ENCODE results near the gene TBX1.

The TBX1 gene

DNA sequence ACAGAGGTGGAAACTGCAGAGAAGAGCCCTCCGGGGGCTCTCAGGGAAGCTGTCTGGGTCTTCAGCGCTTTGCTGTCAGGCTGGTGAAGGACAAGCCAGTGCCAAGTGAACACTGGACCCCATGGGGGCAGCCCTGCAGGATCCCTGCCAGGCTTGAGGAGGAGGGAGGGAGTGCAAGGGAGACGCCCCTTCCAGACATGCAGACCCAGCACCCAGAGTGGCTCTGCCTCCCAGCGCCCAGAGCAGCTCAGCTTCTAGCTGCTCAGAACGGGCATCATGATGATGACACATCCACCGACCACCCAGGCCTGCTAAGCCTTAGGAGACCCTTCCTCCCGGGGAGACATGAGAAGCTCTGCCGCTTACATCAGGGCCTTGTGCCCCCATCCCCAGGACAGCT is 39.7 kb downstream of the TBX1 start:
- DNase-seq (ENCODE audit: low spot score), result no peak

DNA sequence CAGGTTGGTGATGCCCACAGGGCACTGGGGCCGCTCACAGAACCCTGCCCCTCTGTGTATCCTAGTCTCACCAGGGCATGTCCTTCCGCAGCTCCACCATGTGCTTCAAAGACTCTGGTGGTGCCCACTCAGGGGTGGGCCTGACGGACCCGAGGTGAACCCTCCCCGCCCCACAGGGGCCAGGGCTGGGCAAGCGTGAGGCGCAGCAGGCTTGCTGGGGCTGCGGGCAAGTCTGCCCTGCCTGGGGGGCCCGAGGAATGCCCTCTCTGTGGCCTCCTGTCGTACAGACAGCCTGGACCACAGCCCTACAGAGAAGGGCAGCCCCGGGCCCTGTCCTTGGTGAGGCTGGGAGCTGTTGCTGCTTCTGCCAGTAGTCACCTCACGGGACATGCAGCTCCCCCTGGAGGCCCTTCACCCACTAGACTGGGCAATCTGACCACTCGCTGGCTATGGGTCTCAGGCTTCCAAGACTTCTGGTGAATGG is 40.2 kb downstream of the TBX1 start:
- DNase-seq (ENCODE audit: low spot score), result no peak

DNA sequence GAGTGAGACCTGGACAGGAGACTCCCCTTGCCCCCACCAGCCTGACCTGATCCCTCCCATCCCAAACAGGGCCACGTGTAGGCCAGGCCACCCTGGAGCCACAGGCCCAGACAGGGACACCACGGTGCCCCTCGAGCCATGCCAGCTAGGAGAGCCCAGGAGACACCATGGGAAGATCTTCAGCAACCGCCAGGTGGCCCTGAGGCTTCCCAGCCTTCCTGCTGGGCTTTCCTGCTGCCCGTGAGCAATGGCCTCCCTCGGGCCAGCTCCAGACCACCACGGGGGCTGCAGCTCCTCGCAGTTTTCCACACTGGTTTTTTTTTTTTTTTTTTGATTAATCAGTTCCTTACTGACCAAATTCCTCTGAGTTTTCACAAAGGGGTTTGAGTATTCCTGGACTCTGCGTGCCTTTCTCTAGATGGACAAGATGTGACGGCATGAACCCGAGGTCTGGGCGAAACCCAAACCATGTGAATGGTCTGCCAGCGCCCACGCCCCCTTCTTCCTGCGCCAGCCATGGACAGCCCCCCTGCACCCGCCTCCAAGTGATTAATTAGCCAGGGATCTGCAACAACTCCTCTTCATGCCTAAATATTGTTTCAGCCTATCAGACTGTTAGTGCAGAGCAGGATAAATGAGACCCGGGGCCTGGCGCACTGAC is 40.9 kb downstream of the TBX1 start:
- DNase-seq (ENCODE audit: low spot score), result no peak

DNA sequence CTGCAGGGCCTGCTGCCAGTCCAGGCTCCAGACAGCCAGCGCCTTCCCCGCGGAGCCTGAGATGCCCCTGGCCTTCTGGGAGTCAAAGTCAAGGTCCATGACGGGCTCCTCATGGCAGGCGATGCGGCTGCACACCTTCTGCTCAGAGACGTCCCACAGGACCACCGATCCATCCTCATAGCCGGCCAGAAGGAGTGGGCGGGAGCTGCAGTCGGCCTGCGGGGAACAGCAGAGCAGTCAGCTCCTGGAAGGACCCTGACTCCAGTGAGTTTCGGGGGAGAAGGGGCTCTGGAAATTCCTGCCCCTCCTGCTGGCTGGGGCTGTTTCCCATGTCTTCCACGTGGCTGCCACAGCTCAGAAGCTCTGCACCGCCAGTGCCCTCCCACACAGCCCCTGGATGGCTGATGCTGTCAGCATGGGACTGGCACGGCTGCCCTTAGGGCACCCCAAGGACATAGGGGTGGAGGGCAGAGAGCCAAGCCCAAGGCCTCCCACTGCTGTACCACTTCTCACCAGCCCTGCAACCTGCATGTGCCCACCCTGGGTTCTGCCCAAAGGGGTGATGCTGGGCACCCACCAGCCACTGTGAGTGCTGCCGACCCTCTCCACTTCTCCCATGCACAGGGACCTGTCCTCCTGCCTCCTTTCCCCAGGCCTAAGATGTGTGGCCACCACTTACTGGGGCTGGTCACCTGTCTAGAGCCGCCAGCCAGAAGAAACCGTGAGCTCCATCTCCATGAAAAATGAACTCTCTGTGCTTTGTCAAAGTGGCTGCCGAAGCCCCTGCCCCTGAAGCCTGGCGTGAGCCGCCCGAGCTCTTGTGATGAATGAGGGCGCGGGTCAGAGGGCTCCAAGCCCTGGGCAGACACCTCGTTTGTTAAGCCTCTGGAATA is 41.7 kb downstream of the TBX1 start:
- no peak for DNase-seq (ENCODE audit: low spot score)

DNA sequence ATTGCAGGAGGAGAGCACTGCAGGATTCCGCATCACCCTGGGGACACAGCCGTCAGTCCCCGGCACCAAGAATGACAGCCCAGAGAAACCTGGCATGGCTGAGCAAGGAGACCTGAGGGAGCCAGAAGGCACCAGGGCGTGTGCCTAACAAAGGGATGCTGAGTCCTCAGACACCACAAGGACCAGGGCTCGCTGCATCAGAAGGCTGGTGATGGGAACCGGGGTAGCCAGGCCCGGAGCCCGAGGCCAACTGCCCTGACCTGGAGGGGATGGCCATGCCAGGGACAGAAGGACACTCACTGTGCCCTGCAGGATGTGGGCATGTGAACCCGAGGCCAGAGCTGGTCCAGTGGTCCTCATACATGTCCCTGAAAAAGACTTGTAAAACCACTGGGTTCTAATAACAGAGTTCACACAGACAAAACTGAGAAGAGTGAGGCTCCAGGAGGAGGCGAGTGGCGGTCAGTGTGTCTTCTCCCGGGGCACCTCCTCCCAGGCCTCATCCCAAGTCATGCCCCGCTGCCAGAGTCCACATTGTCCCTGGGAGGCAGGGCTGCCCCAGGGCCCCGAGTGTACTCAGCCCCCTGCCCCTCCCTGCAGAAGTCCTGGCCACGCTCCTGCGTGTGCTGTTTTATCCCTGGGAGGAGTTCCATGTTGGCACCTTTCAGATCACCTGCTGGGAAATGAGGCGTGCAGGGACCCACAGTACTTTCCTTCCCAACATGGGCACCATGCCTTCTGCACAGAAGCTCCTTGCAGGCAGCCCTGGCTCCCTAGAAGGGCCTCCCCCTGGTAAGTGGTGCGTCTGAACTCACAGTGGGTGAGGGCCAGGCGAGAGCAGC is 42.5 kb downstream of the TBX1 start:
- no peak for DNase-seq (ENCODE audit: low spot score)

DNA sequence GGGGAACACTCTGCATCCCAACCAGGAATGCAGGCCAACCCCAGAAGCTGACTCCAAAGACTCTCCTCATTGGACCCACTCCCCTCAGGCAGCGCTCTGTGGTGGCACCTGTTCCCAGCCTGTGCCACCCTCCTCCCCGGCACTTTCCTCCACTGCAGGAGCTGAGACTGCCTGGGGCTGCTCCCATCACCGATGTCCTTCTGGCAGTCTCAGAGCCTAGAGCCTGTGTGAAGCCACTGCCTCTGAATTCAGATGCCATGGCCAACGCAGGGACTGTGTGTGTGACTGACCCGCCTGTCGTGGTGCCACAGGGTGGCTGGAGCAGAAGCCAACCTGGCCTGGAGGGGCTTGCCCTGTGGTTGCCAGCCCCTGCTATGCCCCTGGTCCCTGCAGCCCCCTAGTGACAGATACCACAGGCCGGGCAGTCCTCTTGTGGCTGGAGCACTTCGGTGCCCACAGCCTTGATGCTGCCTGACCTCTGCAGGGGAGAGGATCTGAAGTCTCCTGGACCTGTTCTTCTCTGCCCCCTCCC is 43.2 kb downstream of the TBX1 start:
- no peak for DNase-seq (ENCODE audit: low spot score)

DNA sequence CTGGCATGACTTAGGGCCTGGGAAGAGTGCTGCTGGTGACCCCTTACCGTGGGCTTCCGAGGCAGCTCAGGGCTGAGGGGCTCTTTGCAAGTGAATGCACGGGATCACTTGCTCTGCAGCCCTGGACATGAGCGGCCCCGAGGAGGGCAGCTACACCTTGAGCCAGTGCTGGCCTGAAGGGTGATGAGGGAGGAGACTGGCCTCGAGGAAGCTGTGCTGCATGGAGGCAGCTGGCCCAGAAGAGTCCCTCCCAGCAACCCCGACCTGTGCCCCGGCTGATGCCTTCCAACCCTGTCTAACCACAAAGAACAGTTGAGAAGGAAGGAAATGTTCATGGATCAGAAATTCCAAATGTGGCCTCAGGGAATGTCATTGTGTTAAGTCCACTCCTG is 45.2 kb downstream of the TBX1 start:
- DNase-seq (ENCODE audit: low spot score), result peak; percentile 22

DNA sequence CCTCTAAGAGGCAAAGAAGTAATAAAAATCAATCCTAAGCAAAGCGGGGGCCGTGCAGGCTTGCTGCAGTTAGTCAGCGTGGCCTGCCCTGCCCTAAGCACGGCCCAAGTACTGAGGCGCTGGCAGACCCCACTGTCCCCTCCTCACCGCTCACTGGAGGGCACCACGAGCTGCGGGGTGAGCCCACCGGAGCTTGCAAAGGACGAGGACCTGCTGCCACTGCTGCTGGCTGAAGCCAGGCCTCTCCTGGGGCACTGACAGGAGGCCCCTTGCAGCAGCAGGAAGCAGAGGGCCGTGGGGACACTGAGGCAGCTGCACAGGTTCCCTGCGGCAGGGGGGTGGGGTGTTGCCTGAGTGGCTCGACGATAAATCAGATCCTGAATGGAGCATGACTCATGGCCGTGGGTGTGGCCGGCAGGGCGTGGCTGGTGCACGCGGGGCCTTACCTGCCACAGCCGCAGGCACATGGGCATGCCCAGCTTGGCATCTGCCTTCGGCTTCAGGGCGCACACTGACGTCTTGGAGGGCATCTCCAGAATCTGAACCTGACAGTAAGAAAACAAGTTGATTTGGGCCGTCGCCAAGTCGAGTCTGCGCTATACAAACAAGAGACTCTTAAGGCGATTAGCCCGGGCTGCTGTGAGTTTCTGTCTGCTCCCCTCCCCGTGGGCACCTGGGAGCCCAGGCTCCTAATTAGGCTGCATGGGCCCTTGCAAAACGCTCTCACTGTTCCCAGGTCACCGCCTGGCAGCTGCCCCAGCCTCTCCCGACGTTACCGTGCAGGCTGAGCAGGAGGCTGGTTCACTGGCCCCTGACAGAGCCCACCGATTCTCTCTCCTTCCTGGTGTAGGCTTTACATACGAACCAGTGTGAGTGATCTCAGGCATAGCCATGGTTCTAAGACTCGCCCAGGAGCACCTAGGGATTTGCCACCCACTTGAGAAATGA is 45.9 kb downstream of the TBX1 start:
- peak; percentile 80 for DNase-seq (ENCODE audit: low spot score)

DNA sequence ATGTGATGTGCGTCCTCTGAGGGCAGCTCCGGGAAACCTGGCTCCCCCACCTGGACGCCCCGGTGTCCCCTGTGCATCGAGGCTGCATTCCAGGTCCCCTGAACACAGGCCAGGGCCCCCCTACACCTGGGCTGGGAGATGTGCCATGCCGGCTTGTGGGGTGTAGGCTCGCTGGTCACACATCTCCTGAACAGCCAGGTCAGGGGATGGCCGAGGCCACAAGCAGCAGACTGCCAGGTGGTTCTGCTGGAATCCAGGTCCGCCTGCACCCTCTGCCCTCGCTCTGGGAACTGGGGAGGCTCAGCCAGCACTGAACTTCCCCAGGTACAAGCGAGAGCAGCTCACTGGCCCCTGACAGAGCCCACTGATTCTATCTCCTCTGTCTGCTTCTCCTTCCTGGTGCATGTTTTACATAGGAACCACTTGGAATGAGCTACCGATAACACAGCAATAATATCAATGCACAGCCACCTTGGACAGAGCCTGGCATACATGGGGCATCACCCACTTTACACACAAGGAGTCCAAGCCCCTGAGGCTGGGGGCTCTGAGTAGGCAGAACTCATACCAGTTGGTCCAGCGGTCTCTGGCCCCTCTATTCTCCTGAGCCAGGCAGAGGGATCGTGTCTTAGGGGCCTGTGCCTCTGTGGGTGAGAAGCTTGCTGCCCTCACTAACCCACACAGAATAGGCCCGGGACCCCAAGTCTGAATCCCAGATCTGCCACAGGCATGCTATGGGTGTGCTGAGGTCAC is 46.8 kb downstream of the TBX1 start:
- no peak for DNase-seq (ENCODE audit: low spot score)

DNA sequence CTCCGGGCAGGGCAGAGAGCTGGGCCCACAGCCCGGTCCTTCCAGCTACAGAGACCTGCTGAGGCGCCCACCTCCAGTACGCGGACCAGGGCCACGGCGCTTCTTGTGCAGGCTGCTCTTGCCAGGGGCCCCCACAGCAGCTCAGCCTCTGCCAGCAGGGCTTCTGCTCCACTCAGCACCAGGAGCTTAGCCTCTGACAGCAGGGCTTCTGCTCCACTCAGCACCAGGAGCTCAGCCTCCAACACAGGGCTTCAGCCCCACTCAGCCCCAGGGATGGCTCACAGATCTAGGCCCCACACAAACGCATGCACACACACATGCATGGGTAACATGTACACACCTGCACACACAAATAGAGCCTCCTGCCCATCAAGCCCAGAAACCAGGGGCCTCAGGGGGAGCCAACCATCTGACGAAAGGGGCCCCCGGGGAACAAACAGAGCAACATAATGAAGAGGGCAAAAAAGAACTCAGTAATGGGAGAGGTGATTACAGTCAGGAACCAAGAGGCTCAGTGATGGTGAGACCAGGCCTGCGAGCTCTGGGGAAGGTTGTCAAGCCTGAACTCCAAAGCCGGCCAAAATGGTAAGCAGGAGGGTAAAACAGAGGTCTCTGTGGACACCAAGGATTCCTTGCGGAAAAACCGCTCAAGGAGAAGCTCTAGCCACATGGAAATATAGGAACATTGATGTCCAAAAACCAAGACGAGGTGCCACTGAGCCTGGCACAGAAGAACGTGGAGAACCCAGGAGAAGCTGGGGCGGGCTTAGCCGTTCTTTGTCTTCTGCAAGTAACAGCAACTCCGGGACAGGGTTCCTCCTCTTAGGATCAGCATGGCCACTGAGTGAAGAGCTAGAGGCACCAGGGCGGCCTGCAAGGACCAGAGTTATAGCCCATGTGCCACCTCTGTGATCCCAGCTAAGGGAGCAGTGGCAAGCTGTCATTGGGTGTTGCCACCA is 47.6 kb downstream of the TBX1 start:
- no peak for DNase-seq (ENCODE audit: low spot score)

DNA sequence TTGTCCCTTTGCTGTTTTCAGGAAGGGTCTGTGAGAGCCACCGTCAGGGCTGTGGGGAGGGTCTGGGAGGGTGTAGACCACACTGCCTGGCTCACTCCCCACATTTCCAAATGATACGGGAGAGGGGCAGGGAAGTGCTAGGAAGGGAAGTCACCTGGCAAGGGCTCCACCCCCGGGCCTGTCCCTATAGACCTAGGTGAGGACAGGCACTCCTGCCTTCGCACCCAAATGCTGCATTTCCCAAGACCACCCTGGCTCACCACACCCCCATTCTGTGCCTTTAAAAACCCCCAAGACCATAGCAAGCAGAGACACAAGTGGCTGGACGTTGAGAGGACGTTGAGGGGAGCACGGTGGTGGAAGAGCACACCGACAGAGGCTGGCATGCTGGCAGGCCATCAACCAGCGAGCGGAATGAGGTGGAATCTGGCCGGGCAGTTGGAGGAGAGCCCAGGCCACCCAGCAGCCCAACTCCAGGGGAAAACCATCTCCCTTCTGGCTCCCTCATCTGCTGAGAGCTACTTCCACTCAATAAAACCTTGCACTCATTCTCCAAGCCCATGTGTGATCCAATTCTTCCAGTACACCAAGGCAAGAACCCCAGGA is 48.4 kb downstream of the TBX1 start:
- no peak for DNase-seq (ENCODE audit: low spot score)

DNA sequence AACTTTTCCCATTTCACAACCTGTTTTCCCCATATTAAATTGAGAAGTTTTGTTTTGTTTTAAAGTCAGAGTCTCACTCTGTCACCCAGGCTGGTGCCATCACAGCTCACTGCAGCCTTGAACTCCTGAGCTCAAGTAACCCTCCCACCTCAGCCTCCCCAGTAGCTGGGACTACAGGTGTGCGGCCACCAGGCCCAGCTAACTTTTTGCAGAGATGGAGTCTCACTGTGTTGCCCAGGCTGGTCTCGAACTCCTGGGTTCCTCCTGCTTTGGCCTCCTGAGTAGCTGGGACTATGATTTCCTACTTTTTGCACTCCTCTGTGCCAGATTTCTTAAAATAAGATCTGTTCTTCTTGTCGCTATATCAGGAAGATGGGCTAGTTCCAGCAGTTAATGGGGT is 49.2 kb downstream of the TBX1 start:
- DNase-seq (ENCODE audit: low spot score), result no peak

DNA sequence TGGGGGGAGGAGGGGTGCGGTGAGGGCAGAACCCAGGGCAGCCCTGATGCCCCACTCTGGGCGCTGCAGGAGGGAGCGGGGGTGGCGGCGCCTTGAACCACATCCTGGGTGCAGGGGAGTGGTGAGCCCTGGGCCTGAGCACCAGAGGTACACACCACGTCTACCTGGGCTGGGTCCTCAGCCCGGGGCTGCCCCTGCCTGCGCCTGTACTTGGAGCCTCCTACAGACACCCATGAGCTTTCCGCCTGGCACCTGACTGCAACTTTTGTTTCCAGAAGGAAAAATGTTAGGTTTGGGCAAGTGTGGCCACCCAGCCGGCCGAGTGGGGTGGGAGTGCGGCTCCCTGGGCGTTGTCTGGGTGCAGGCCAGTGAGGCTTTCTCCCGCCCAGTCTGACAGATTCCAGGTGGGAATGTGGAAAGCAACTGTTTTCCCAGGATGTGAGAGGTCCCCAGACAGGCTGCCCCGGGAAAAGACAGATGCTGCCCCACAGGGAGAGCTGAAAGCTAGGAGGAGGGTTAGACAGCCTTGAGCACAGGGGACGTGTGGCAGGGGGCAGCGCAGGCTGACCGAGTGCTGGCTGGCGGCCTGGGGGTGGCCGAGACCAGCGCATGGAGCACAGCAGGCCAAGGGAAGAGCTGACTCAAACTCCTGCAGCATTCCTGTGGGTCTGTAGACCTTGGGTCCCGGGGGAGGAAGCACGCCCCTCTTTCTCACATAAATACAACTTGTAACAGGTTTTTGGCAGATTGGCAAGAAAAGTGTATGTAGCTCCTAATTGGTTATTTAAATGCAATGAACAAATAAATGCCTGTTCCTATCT is 50.0 kb downstream of the TBX1 start:
- no peak for DNase-seq (ENCODE audit: low spot score)

DNA sequence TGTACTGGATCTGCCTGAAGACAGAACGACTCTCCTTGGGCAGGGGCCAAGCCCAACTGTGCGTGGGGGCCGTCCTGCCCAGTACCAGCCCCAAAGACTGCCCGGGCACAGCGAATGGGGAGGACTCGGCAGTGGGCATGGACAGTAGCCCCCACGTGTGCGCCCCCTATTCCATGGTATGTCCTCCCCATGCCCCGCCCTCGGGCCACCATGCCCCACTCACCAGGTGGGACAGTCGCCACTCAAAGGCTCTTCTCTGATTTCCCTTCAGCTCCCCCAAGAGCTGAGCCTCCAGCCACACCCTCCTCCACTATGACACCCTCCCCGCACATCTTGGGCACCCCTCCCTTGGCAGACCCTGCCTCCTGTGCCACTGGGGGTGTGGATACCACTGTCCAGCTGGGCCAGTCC is 50.6 kb downstream of the TBX1 start:
- no peak for DNase-seq (ENCODE audit: low spot score)

DNA sequence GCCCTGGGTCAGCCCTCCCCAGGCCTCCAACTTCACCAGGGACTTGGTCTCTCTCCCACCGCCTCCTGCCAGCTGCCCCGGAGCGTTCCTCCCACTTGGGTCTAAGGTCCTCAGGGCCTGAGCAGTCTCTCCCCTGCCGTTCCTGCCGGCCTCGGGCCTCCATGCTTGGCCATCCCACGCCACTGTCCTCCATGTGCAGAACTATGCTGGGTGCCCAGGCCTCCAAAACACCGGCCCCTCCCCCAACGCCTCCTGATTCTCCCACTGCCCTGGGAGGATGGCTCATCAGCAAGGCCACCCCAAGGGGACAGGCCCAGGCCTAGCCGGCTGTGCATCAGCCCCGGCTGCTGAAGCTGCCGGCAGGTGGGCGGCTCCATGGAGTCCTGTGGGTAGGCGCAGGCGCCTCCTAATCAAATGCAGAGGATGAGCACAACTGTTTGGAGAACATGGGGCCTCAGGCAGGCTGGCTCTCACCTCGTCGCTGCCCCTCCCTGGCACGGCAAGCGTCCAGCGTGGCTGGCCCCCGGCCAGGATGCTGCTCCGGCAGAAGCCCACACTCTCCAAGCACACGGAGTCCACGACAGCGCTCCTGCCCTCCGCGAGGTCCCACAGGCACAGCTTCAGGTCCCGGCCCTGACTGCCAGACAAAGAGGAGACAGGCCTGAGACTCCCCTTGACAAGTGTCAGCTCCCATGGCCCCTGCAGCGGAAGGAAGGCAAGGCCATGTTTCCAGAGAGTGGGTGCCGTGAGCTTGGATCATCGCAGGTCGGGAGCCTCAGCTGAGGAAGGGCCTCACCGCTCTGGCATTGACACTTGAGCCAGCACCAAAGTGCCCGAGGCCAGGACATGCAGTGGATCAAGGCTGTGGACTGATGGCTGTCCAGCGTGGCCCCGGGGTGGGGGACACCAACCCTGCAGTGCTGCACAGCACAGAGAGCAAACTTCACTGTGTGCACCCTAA is 51.5 kb downstream of the TBX1 start:
- DNase-seq (ENCODE audit: low spot score), result no peak

DNA sequence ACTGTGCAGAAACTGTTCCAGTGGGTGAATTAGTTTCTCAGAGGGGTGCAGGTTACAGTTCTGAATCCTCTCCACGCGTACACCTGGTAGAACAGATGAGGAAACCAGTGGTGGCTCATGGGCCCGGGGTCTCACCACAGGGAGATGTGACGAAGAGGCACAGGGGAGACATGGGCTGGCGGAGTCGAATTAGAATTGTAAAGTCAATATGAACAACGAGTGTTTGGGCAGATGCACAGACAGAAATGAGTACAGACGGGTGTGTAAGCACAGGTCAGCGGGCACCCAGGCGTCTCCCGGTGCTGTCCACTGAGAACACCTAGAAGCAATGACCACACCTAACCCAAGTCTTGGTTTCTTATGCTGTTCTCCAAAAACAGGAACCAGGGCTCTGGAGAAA is 52.3 kb downstream of the TBX1 start:
- no peak for DNase-seq (ENCODE audit: low spot score)

DNA sequence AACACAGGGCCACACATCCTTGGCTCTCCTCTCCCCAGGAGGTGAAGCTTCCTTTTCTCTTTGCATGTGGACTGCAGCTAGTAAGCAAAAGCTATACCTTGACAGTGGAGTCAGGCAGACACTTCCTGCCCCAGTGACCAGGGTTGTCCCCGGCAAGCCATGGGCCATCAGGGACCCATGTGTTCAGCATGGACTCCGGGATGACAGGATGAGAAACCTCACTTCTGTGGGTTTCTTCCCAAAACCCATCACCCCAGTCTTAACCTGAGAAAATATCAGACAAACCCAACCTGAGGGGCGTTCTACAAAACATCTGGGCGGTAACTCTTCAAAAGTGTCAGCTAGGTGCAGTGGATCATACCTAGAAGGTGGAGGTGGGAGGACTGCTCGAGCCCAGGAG is 53.9 kb downstream of the TBX1 start:
- DNase-seq (ENCODE audit: low spot score), result no peak
